HCT116 (cell line): ENCODE data around the gene FOXJ1. TPM values are rescaled to one million over a fixed set of nuclear protein-coding genes. Genes with fewer than 3 reads are reported as not detected.

Experiments
- ATAC-seq: fragments of 200-7000 bp; cut with Tn5 transposase; 2 replicates; pipeline ENCODE4 v1.9.1; 2020; ENCODE audit warnings: mild to moderate bottlenecking, moderate library complexity
- BruUV-seq: library from RNA; stranded (reverse); fragments of 400-500 nt; replicated peaks from 2 replicates; lab custom pipeline; 2021; lab: Mats Ljungman, UMichigan
- CTCF ChIA-PET: fragments of 300-600 bp; sonication (Branson Sonifier 250); formaldehyde crosslinking; loops from one replicate; lab custom pipeline; 2021; ENCODE audit warnings: antibody characterized with exemption; lab: Charles Lee
- POLR2A ChIA-PET: fragments of 300-600, 350-600 bp; sonication (Branson Sonifier 250); formaldehyde crosslinking; loops from one replicate; lab custom pipeline; 2021; ENCODE audit warnings: antibody characterized with exemption; lab: Charles Lee
- RAD21 ChIA-PET, 2 experiments: fragments of 300-600 bp; sonication (Branson Sonifier 250); formaldehyde crosslinking; loops; one replicate each; lab custom pipeline; 2023; ENCODE audit warnings: low total read pairs in 2 of 2; ENCODE audit not compliant: uncharacterized antibody in 2 of 2, unreplicated experiment in 2 of 2, low non-redundant PET in 1 of 2; lab: Charles Lee
- DNase-seq: peaks from one replicate; pipeline ENCODE4 v3.0.0-alpha.2; 2010; ENCODE audit warnings: low read depth, low spot score
- H2AFZ ChIP-seq: fragments of 200-600 bp; shearing (Covaris generic), sonication (generic); 2 replicates; pipeline ENCODE4 v1.6.1; 2017; ENCODE audit warnings: low read depth, mixed run types, mixed read lengths, antibody characterized with exemption, low read length; ENCODE audit not compliant: poor library complexity, severe bottlenecking
- H3K27ac ChIP-seq: 2 replicates; pipeline ENCODE4 v1.5.1; 2012; ENCODE audit warnings: low read depth, low read length
- H3K27me3 ChIP-seq: fragments of 200-600 bp; sonication (generic); 2 replicates; pipeline ENCODE4 v1.6.1; 2016; ENCODE audit warnings: mixed run types, low read length, mixed read lengths; ENCODE audit not compliant: insufficient read depth
- H3K36me3 ChIP-seq, 2 experiments: fragments of 200-500 bp in 1 of 2; fragments of 200-600 bp in 1 of 2; sonication (Bioruptor generic) in 1 of 2; sonication (generic) in 1 of 2; 2 replicates each; pipeline versions ENCODE4 v1.5.1 to v1.6.1; 2014 to 2016; ENCODE audit warnings: low read length in 2 of 2, inconsistent platforms in 1 of 2, mixed read lengths in 1 of 2, mixed run types in 1 of 2; ENCODE audit not compliant: insufficient read depth in 2 of 2, control insufficient read depth in 1 of 2
- H3K4me1 ChIP-seq, 2 experiments: fragments of 200-600 bp in 1 of 2; sonication (generic) in 1 of 2; 2 replicates each; pipeline versions ENCODE4 v1.5.1 to v1.6.1; 2012 to 2017; ENCODE audit warnings: low read length in 2 of 2, inconsistent platforms in 1 of 2, mild to moderate bottlenecking in 1 of 2, mixed read lengths in 1 of 2, mixed run types in 1 of 2, moderate library complexity in 1 of 2; ENCODE audit not compliant: insufficient read depth in 2 of 2, control insufficient read depth in 1 of 2
- H3K4me2 ChIP-seq: fragments of 200-600 bp; sonication (generic); 2 replicates; pipeline ENCODE4 v1.6.1; 2017; ENCODE audit warnings: mixed run types, low read length, mixed read lengths
- H3K4me3 ChIP-seq, 2 experiments: fragments of 200-600 bp in 1 of 2; sonication (generic) in 1 of 2; replicated peaks in 1 of 2; 2 replicates each; pipeline ENCODE4 v1.5.1; 2011 to 2016; ENCODE audit warnings: low read length in 2 of 2, control low read depth in 1 of 2, low read depth in 1 of 2, mild to moderate bottlenecking in 1 of 2, mixed read lengths in 1 of 2, mixed run types in 1 of 2
- H3K79me2 ChIP-seq: fragments of 200-600 bp; sonication (generic); 2 replicates; pipeline ENCODE4 v1.6.1; 2017; ENCODE audit warnings: mild to moderate bottlenecking, mixed run types, low read length, moderate library complexity, mixed read lengths; ENCODE audit not compliant: insufficient read depth
- H3K9ac ChIP-seq: fragments of 200-600 bp; sonication (generic); 2 replicates; pipeline ENCODE4 v1.6.1; 2016; ENCODE audit warnings: low read length, mixed read lengths
- H3K9me2 ChIP-seq: fragments of 200-600 bp; sonication (generic), shearing (Covaris generic); 2 replicates; pipeline ENCODE4 v1.6.1; 2017; ENCODE audit warnings: mixed run types, mild to moderate bottlenecking, moderate library complexity; ENCODE audit not compliant: insufficient read depth
- H3K9me3 ChIP-seq, 2 experiments: fragments of 200-500 bp in 1 of 2; fragments of 200-600 bp in 1 of 2; sonication (Bioruptor generic) in 1 of 2; sonication (generic) in 1 of 2; 2 replicates each; pipeline ENCODE4 v1.6.1; 2014 to 2017; ENCODE audit warnings: low read length in 2 of 2, mixed read lengths in 2 of 2, inconsistent platforms in 1 of 2, low read depth in 1 of 2, mild to moderate bottlenecking in 1 of 2, mixed run types in 1 of 2, moderate library complexity in 1 of 2; ENCODE audit not compliant: control insufficient read depth in 1 of 2, insufficient read depth in 1 of 2
- H4K20me1 ChIP-seq: fragments of 200-600 bp; sonication (generic), shearing (Covaris generic); 2 replicates; pipeline ENCODE4 v1.6.1; 2017; ENCODE audit warnings: mixed run types, mild to moderate bottlenecking, moderate library complexity; ENCODE audit not compliant: insufficient read depth
- EGR1 ChIP-seq: IDR thresholded peaks from 2 replicates; pipeline ENCODE4 v1.6.1; 2012; ENCODE audit warnings: low read depth
- EZH2 ChIP-seq: fragments of 200-600 bp; sonication (generic); IDR thresholded peaks from 2 replicates; pipeline ENCODE4 v1.6.1; 2017; ENCODE audit warnings: antibody characterized with exemption, mixed run types
- EZH2phosphoT487 ChIP-seq: fragments of 200-600 bp; IDR thresholded peaks from 2 replicates; pipeline ENCODE4 v1.6.1; 2018; ENCODE audit warnings: antibody characterized with exemption, borderline replicate concordance
- FOSL1 ChIP-seq: IDR thresholded peaks from 2 replicates; pipeline ENCODE4 v1.6.1; 2012; ENCODE audit warnings: low read depth
- MAX ChIP-seq: IDR thresholded peaks from 2 replicates; pipeline ENCODE4 v1.6.1; 2012
- POLR2A ChIP-seq: IDR thresholded peaks from 2 replicates; pipeline ENCODE4 v1.7.0; 2011; ENCODE audit warnings: borderline replicate concordance; ENCODE audit not compliant: insufficient read depth, insufficient read length; ENCODE audit errors: extremely low read depth
- POLR2AphosphoS5 ChIP-seq: IDR thresholded peaks from 2 replicates; pipeline ENCODE4 v1.6.1; 2011; ENCODE audit warnings: mild to moderate bottlenecking, low read depth, low read length, moderate library complexity
- RAD21 ChIP-seq: IDR thresholded peaks from 2 replicates; pipeline ENCODE4 v1.6.1; 2012; ENCODE audit warnings: low read depth, mild to moderate bottlenecking
- SIN3A ChIP-seq: IDR thresholded peaks from 2 replicates; pipeline ENCODE4 v1.6.1; 2012; ENCODE audit warnings: low read depth
- SP1 ChIP-seq: IDR thresholded peaks from 2 replicates; pipeline ENCODE4 v1.6.1; 2012; ENCODE audit warnings: low read depth
- TCF7L2 ChIP-seq: IDR thresholded peaks from 2 replicates; pipeline ENCODE4 v1.7.0; 2011; ENCODE audit warnings: borderline replicate concordance, inconsistent platforms; ENCODE audit not compliant: insufficient read depth, insufficient read length; ENCODE audit errors: extremely low read depth
- ZFX ChIP-seq: fragments of 450-650 bp; IDR thresholded peaks from 2 replicates; pipeline ENCODE4 v1.6.1; 2017
- intact Hi-C: fragments of 100-400 bp; cut with micrococcal nuclease; formaldehyde crosslinking; loops from 2 replicates; pipeline ENCODE4 v1.10.0; 2022
- total RNA-seq: library from RNA; stranded (reverse); gene quantifications from one replicate; pipeline ENCODE4 v1.2.1, GENCODE V29; 2021; ENCODE audit not compliant: unreplicated experiment

Gene FOXJ1
- total RNA-seq, 1 experiment from 2014 or later: 0.61 TPM

GRCh38 chr17:76125922-76126321 is 15.1 kb downstream of the FOXJ1 start:
- ChIA-PET RAD21 (no interaction called here), CTCF (interaction anchor here (0.8 to 10.0 kb wide), 4 partner anchors 48 to 154 kb away, joined by 3 to 132 read pairs (median 6); no protein-coding TSS in a partner anchor), POLR2A (interaction anchor here (0.8 to 1.1 kb wide), 2 partner anchors 139 to 154 kb away, joined by 3 read pairs; partner anchors contain the start of gene UBALD2)
- intact Hi-C loops: no loop called here
- H3K4me1 ChIP-seq: peaks cover 3 to 9% of the 10 kb centered on the region in 2 experiments; a peak in 3 of 4 replicates
- DNase-seq (no peak), ATAC-seq (no peak)
- H2AFZ ChIP-seq: no peak overlapping the region
- H3K9me3 ChIP-seq: no peaks in the 10 kb centered on the region
- no peak overlapping the region for H3K9ac ChIP-seq
- H3K27ac ChIP-seq: no peak overlapping the region
- no peaks in the 10 kb centered on the region for H3K79me2 ChIP-seq
- no peak for TF ChIP-seq TCF7L2
- no peak for TF ChIP-seq POLR2A
- TF ChIP-seq EZH2: no peak
- TF ChIP-seq ZFX: no peak
- TF ChIP-seq MAX: no peak
- H4K20me1 ChIP-seq: no peaks in the 10 kb centered on the region
- BruUV-seq: no TSS peak
- H3K27me3 ChIP-seq: no peaks in the 10 kb centered on the region
- H3K4me2 ChIP-seq: no peak overlapping the region
- no peaks in the 10 kb centered on the region for H3K9me2 ChIP-seq
- H3K4me3 ChIP-seq: no peak overlapping the region
- H3K36me3 ChIP-seq: no peaks in the 10 kb centered on the region

GRCh38 chr17:76125391-76125675 is 15.7 kb downstream of the FOXJ1 start:
- Histone ChIP-seq H3K27ac (no peak overlapping the region), H3K4me2 (no peak overlapping the region), H3K4me3 (no peak overlapping the region)
- TF ChIP-seq MAX (no peak), EZH2 (no peak), SIN3A (no peak), SP1 (no peak), FOSL1 (no peak), EZH2phosphoT487 (no peak), TCF7L2 (no peak), EGR1 (no peak), RAD21 (no peak), POLR2AphosphoS5 (no peak)
- TF ChIP-seq, all 23 proteins: peak for 0
- H2AFZ ChIP-seq: no peak overlapping the region
- intact Hi-C loops: no loop called here
- RAD21 ChIA-PET: interaction anchor here (0.9 to 2.0 kb wide), 4 partner anchors 54 to 155 kb away, joined by 3 to 8 read pairs (median 3); no protein-coding TSS in a partner anchor
- no peaks in the 10 kb centered on the region for H3K9me2 ChIP-seq
- DNase-seq (no peak), ATAC-seq (no peak)
- H3K9me3 ChIP-seq: no peaks in the 10 kb centered on the region
- POLR2A ChIA-PET: no interaction called here
- BruUV-seq: no TSS peak
- peaks cover 3 to 15% of the 10 kb centered on the region in 2 experiments; a peak in 3 of 4 replicates for H3K4me1 ChIP-seq
- H3K79me2 ChIP-seq: no peaks in the 10 kb centered on the region
- no peaks in the 10 kb centered on the region for H3K36me3 ChIP-seq
- CTCF ChIA-PET: interaction anchor here (0.6 to 10.0 kb wide), 8 partner anchors 16 to 155 kb away, joined by 3 to 132 read pairs (median 4); partner anchors contain the start of genes CDK3 and FOXJ1
- no peaks in the 10 kb centered on the region for H4K20me1 ChIP-seq
- H3K9ac ChIP-seq: no peak overlapping the region
- no peaks in the 10 kb centered on the region for H3K27me3 ChIP-seq
